CD1c-positive myeloid dendritic cell (primary cell): ENCODE data around the gene LRRTM4.
"Not testable (repeated sequence)": the region's sequence is repeated elsewhere in the genome, so short reads cannot be mapped to it uniquely, and the experiment has no call there.

Experiments
- DNase-seq: peaks from one replicate; pipeline ENCODE4 v3.0.0-alpha.2; 2016; ENCODE audit errors: extremely low spot score

LRRTM4 gene

DNA sequence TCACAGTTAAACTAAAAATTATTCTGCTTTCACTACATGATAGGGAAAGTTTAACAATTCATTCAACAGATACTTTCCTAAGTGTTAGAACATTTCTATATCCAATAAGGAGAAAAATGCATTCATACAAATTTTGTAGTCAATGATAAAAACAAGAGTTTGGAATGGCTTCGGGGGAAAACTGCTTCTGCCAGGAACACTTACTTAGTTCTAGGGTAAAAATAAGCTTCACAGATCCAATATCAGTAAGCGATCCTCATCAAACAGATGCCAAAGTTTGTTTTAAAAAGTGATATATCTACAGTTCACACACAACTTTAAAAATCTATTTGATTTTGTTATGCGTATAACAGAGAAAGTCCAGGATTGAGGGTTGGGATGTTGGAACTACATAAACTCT is 199.7 kb downstream of the LRRTM4 start:
- no peak for DNase-seq

DNA sequence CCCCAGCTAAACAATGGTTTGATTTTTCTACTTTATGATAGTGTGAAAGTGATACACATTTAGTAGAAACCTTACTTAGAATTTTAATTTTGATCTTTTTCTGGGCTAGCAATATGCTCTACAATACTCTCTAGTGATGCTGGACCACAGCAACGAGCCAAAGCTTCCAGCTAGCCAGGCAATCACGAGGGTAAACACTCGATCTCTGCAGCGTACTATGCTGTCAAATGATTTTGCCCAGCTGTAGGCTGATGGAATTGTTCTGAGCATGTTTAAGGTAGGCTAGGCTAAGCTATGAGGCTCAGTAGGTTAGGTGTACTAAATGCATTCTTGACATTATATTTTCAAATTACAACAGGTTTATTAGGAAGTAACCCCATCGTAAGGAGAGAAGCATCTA is 207.5 kb downstream of the LRRTM4 start:
- DNase-seq = no peak

DNA sequence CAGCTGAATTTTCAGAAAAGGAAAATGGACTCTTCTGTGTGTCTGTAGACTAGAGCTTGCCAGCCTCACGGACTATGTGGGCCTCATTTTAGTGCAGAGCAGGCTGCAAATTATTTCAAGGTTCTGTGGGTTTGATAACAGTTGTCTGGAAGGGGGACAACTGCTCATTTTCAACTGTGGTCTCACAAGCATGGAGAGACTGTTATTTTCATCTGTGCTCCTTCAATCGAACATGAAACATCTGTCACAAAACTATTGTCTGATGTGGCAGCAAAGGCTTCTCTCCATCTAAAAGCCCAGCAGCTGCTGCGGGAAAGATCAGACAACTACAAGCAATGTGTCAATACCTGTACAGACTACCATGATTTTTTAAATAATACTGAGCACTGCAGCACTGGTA is 211.8 kb downstream of the LRRTM4 start:
- no peak for DNase-seq

DNA sequence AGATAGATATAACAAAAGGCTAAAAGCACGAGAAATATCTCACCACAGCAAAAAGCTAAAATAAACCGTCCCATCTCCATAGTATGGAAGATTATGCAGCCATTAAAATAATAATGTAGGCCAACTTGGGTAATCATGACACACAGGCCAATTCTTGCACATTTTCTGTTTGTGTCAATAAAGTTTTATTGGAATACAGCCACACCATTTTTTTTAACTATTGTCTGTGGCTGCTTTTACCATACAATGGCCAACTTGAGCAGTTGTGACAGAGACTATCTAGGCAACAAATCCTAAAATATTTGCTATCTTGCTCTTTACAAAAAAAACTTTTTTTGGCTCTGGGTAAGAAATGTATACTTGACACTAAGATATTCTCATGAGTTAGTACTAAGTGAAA is 212.5 kb downstream of the LRRTM4 start:
- no peak for DNase-seq

DNA sequence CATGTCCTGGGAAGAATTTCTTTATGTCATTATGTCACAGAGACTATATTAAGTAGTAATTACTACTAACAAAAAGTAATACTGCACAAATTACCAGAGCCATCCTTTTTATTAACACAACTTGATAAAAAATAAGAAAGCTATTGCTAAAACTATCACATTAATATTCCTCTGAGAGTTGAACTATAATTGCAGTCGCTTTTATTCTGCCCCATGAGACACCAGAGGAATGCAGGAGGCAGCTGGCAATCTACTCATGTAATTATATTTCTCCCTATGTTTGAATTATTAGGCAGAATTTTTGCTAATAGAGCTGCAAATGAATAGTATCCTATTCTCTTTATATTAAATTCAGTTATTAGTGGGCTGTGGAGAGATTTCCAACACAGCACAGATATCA is 220.7 kb downstream of the LRRTM4 start:
- DNase-seq = no peak

DNA sequence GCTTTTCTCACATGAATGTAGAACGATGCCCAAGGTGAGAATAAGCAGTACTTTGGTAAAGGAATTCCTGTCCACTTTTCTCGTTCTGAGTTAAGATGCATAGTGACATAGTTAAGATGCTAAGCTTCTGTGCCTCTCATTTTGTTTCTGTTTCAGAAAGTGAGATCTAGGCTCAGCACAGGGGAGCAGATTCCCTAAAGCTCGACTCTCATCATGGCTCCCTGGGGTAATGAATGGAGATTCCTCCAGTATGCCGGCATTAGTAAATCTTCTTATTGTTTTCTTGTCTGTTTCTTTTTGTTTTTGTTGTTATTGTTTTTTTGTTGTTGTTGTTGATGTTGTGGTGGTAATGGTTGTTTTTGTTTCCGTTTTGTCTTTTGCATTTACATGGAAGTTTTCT is 225.4 kb downstream of the LRRTM4 start:
- DNase-seq = no peak

DNA sequence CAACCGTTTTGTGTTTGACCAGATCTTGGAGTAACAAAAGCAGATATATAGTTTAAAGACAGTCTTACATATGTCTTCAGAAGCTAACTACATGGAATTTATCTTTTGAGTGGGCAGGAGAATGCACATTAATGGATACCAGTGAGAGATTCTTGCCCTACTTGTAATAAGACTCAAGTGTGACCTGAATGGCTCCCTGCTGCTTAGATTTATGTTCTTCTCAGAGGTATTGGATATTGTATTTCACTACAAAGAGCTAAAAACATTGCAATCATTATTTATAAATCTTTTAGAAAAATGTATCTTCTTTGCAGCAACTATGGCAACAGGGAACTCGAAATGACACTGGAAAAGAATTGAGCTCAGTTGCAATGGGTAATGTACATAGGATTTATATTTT is 227.7 kb downstream of the LRRTM4 start:
- no peak for DNase-seq

DNA sequence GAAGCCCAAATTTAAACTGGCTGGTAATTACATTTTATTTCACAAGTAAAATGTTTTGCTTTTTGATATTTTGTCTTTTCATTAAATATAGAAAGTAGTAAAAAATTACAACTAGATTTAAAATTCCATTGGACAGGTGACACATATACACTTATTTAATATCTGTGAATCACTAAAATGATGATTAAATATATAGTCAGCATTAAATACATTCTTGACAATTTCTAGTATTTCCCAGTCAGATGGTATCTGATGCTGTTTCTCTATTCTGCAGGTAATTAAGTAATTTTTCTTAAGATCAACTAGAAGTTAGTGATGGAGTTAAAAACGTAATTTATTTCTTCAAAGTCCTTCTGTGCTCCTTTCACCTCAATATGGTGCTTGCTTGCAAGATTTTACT is 237.8 kb downstream of the LRRTM4 start:
- DNase-seq = no peak

DNA sequence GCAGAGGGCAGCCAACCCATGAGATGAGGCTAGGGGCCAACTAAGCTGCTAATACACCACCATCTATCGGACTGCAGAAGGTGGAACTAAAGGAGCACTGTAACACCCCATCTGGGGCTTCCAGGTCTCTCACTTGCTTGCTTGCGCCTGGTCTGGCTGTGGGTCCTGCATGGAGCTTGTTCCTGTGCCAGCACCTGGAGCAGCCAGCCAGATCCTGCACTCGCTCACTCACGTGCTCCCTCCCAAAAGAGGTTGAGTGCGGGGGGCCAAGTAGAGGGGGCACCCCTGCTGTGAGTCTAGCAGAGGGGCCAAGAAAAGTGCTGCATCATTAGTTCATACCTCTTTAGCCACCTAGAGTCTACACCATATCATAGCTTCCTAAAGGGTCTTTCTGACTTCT is 250.9 kb downstream of the LRRTM4 start:
- no peak for DNase-seq

DNA sequence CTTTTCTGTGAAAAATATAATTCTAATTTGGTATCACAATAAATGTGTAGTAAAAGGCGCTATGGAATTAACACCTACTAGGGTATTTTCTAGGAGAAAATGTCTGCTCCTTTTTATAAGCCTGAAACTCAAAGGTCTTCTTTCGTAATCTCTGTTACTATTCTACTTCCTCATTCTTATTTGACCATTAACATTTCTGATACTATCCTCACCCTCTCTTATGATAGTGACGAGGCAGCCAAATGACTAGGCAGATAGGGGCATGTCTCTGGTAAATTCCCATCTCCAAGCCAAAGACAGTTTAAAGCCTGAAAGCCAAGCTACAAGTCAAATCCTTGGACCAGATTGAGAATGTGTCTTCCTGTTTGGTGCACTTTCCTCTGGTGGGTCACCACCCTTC is 251.7 kb downstream of the LRRTM4 start:
- DNase-seq = no peak

DNA sequence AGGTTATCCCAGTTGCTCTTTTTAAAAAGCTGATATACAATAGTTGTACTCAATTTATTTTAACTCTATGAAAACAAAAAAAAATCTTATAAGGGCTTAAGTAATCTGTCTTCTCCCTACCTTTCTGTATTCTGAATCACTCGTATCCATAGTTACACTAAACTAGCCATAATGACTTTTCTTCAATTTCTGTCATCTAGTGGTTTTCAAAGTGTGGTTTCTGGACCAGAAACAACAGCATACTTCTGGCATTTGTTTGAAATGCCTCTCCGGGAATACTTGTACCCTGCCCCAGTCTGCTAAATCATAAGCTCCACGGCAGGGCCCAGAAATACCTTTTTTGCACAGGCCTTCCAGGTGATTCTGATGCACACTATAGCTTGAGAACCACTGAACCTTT is 253.6 kb downstream of the LRRTM4 start:
- no peak for DNase-seq

DNA sequence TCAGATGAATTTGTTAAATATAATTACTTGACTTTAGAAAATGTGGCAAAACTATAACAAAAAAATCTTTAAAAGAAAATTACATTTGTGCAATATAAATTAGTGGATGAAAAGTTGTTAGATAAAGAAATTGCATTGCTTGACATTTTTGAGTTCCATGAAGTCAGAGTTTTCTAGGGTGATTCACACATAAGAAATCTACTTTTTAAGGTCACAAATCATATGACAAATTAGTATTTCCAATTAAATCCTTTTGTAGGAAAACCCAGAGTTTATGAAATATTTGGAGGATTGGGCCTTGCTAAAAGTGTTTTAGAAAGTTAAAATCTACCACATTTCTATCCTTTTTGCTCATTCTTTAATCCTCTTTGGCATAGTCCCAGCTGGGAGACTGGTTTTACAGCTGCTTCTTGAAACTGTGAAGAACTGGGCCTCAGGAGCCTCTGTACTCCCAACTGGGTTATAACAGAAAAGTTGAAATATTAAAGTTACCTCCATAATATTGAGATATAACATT is 289.2 kb downstream of the LRRTM4 start:
- DNase-seq = no peak

DNA sequence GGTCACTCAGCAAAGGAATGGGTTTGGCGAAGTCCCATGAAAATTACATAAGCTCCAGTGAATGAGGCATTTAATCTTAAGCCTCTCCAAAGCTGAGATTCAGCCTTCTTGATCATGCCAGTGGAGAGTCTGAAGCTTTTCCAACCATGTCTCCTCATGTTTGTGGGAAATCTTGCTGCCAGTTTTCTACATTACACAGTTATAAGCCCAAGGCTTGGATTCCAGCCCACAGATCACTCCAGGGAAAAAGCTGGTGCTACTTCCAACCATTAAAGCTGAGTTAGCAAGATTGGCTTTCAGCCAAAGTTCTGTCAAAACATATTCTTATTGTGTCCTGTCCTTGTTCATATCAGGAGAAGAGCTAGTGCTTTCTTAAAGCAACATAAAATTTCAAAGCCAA is 293.8 kb downstream of the LRRTM4 start:
- no peak for DNase-seq

DNA sequence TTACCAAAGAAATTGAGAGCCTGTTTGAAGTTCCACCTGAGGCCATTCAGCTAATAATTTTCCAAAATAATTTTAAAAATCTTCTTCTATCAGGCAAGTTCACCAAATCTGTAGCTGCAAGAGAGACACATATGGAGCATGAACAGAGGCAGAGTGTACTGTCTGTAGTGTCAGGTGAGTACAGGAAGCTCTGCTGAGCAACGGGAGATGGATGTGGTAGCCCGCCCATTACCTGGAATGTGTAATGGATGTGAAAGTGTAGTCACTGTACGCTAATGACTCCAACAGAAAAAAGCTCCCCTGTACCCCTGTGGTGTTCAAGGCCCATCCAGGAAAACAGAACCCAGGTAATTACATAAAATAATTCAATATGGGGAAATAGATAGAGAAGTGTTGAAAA is 311.5 kb downstream of the LRRTM4 start:
- no peak for DNase-seq

DNA sequence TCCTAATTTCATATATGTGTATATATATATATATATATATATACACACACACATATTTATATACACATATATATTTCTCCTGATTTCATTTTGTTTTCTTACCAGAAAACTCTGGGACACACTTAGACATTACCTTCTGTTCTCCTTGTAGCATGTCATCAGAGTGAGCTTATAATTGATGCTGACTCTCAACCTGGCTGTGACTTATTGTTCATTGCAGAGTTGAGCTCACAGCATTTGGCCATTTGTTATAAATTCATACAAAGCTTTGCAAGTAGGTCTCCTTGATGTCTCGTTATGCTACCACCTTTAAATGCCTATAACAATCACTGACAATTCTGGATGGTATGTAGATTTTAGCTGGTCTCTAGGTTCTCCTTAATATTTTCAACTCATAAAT is 314.8 kb downstream of the LRRTM4 start:
- DNase-seq = no peak

DNA sequence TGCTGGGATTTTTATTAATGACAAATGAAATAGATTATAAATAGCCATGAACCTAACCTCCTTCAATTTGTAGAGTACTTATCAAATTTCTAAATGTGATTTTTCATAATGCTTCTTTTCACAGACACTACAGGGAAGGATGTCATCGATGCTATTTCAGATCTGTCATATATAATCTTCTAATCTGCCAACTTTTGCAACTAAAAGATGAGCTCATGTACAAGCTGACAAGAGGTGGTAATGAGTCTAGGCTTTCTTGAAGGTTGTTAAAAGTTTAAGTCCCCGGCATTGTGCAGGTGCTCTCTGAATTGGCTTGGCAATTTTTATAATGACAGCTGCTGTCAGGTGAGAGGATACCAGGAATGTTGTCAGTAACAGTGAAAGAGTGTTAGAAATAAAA is 320.4 kb downstream of the LRRTM4 start:
- no peak for DNase-seq

DNA sequence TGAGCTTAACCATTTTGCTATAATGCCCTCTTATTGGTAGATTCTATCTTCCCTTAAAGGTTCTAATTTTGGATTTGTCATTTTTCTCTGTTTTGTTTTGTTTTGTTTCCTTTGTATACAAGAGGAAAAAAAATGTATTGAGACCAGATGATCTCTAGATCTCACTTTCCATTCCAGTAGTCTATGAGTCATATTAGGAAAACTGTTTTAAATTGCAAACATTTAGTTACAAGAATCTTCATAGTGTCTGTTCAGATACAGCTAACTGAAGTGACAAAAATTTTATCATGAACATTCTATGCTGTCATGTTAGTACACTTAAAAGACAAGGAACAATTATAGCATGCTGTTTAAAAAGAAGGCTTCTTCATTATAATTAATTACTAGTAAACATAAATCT is 322.8 kb downstream of the LRRTM4 start:
- DNase-seq = no peak

DNA sequence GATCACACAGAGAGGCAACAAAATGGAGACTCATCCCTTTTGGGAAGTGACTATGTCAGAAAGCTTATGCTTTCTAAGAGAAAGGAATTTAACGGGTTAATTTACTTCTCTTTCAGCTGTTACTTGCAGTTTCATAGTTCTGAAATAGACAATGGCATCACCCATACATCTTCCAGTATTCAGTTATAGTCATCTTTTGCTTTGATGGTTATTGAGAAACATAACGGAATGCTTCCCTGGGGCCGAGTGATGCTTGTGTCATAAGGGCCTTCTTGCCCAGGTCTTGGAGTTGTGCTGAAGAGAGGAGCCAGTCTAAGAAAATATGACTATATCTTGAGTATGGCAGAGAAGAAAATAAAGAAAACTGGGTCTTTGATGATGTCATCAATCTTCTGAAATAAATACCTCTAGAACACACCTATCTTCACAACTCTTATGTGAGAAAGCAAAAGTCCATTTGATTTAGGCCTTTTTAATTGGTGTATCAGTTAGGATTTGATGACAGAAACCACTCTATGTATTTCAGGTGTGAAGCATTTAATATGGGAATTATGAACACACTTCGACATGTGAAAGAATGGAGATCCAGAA is 328.2 kb downstream of the LRRTM4 start:
- no peak for DNase-seq

DNA sequence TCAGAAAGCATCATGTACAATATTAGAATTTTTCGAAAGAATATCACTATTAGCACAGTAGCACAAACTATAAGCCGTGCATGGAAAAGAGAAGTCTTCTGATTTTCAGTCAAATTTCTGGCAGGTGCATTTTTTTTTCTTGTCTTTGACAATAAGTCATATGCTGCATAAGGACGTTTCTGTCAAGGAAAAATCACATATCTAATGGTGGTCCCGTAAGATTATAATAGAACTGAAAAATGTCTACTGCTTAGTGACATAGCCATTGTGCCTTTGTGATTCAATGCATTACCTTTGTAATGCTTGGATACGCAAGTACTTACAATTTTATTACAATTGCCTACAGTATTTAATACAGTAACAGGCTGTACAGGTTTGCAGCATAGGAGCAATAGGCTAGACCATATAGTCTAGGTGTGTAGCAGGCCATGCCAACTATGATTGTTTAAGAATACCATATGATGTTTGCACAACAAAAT is 329.3 kb downstream of the LRRTM4 start:
- DNase-seq = no peak

DNA sequence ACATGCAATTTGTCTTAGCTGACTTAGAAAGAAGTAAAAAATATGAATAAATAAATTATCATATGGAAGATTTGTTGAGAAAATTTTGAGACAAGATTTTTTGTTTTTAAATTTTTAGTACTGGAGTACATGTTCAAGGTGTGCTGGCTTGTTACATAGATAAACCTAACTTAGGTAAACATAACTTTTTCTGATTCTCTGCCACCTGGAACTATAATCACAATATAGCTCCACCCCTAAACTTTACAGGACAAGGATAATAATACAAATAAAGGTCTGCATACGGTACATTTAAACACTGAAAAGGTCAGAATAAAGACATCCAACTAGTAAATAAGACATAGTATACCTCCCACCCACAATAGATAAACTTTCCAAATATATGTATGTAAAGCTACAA is 330.5 kb downstream of the LRRTM4 start:
- DNase-seq = no peak

DNA sequence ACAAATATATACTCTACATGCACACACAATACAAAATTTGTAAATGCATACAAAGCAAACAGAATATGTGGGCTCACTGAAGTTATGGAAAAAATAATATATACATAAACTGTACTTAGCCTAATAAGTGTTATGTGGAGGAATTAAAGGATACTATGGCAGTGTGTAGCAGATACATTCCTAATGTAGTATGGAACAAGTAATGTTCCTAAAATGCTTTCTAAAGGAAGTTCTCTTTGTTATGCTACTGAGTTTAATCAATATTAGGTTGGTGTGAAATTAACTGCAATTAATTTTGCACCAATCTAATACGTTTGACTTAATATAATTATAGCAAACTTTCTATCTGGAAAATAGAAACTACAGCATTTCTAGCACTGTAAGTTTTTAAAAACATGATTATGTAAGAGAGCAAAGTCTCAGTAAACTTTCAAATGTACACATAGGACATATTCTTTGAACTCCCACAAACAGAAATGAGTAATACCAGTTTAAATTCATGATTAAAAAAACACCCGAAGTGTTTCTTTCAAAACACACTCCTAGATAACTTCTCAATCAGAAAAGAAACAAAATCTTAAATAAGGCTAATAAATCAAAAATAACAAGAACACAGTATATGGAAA is 331.3 kb downstream of the LRRTM4 start:
- DNase-seq = no peak

DNA sequence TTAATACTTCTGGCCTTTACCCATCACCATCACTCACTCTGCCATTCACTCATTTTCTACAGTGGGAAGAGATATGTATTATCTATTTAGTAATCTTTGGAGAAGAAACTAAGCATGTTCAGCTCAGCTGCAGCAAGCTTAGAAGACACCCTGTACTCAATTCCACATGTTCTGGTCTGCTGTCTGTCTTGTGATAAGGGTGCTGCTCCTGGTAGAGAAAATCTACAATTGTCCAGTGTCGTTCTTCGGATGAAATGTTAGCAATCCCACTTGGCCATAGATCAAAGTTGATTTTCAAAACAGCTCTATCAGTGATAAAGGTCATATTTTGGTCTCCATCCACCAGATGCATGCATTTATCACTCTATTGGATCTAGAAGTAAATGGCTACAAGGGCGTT is 337.1 kb downstream of the LRRTM4 start:
- DNase-seq = no peak

DNA sequence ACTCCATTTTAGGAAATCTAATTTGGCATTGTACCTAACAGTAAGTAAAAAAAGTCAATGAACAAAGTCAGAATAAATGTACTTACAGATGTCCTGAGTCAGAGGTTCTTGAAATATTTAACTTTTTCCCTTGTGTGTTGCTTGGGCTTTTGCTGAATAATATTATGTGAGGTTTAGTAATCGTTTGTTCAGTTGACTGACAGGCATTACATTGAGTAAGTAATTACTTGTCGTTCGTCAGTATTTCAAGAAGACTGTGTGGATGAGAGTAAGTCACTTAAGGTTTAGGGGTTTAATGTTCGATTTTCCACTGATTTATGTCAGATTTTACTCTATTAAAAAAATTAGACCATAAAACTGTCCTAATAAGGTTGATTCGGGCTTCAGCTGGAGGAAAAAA is 342.9 kb downstream of the LRRTM4 start:
- DNase-seq = no peak

DNA sequence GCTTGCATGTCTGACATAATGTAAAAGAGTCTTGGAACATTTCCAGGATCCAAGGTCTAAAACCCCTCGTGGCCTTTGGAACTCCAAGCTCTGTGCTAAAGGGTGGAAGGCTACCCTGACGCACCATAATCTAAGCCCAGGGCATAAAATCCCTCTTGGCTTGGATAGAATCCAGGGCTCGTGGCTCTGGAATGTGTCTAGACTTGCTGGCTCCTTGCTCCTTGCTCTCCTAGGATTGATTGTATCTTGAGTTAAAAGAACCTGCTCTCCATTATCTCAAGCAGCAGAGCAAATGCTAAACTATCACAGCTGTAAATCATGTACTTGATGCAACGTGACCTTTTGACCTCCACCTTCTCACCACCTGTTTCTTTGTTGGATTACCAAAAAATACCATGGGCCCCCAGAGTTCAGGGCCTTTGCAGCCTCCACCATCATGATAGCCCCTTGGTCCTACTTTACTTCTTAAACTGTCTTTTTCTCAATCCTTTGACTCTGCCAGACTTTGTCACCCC is 346.9 kb downstream of the LRRTM4 start:
- DNase-seq = not testable (repeated sequence)
